HepG2 (cell line): ENCODE measurements around the gene DYNC2I2. TPM values are rescaled to one million over a fixed set of nuclear protein-coding genes. Genes with fewer than 3 reads are reported as not detected.

Source experiments
- BATF2 ChIP-seq: sonication (generic); formaldehyde crosslinking; IDR thresholded peaks from 2 replicates; pipeline ENCODE4 v1.8.0; 2022; ENCODE audit warnings: mild to moderate bottlenecking, missing genetic modification reagents, moderate library complexity
- CTCF ChIP-seq: sonication (generic); formaldehyde crosslinking; IDR thresholded peaks from 2 replicates; pipeline ENCODE4 v1.5.0; 2020; ENCODE audit warnings: mild to moderate bottlenecking, missing genetic modification reagents, moderate library complexity
- HBP1 ChIP-seq: IDR thresholded peaks from 2 replicates; pipeline ENCODE4 v1.6.1; 2016; ENCODE audit warnings: low read depth, control low read depth
- HDAC6 ChIP-seq: fragments of 200-600 bp; sonication (generic); IDR thresholded peaks from 2 replicates; pipeline ENCODE4 v1.7.0; 2017; ENCODE audit warnings: mild to moderate bottlenecking, antibody characterized with exemption, low read length, low read depth
- SAFB2 ChIP-seq: sonication (generic); formaldehyde crosslinking; IDR thresholded peaks from 2 replicates; pipeline ENCODE4 v1.5.1; 2020; ENCODE audit warnings: missing genetic modification reagents, low read depth, mild to moderate bottlenecking, borderline replicate concordance
- TBX2 ChIP-seq: sonication (generic); formaldehyde crosslinking; IDR thresholded peaks from 2 replicates; pipeline ENCODE4 v1.5.0; 2020; ENCODE audit warnings: missing genetic modification reagents, mild to moderate bottlenecking, borderline replicate concordance
- polyA plus RNA-seq, 8 experiments: library from polyadenylated mRNA; depleted of rRNA in 3 of 8; stranded (reverse) in 7 of 8; unstranded in 1 of 8; fragments of >200 nt; fragmentation: Illumina TruSeq in 4 of 8; extraction: Trizol in 4 of 8; gene quantifications; 2 replicates each; pipeline versions ENCODE4 v1.2.1 to v1.2.3, GENCODE V29; 2011 to 2016; ENCODE audit warnings: low read depth in 4 of 8, missing spikeins in 1 of 8, mixed read lengths in 1 of 8; ENCODE audit not compliant: insufficient read depth in 1 of 8
- total RNA-seq, 5 experiments: library from RNA; depleted of rRNA; stranded (reverse); fragments of >200 nt; fragmentation: Illumina TruSeq; extraction: Trizol; gene quantifications; 2 replicates each; pipeline ENCODE4 v1.2.3, GENCODE V29; 2016; ENCODE audit warnings: low read depth in 1 of 5
- TF ChIP-seq, protein P1 (sequence below): sonication (generic); formaldehyde crosslinking; IDR thresholded peaks from 2 replicates; pipeline ENCODE4 v1.4.0; 2020; ENCODE audit warnings: mild to moderate bottlenecking, missing genetic modification reagents
- TF ChIP-seq, protein P2 (sequence below): sonication (generic); formaldehyde crosslinking; conservative IDR thresholded peaks from 2 replicates; pipeline ENCODE4 v1.8.0; 2022; ENCODE audit warnings: mild to moderate bottlenecking, moderate library complexity, missing genetic modification reagents
- TF ChIP-seq, protein P3 (sequence below): sonication (generic); formaldehyde crosslinking; IDR thresholded peaks from 2 replicates; pipeline ENCODE4 v1.4.0; 2020; ENCODE audit warnings: missing genetic modification reagents, borderline replicate concordance

Gene DYNC2I2
- total and polyA plus RNA-seq, 2 of the 13 experiments (the other 11 are each of a cell fraction or from before 2014, with no cell fraction given): 13.7 to 40.2 TPM

GRCh38 chr9:128656416-128657343 lies at the start of gene DYNC2I2 (continued):
- TF ChIP-seq, protein P1, sequence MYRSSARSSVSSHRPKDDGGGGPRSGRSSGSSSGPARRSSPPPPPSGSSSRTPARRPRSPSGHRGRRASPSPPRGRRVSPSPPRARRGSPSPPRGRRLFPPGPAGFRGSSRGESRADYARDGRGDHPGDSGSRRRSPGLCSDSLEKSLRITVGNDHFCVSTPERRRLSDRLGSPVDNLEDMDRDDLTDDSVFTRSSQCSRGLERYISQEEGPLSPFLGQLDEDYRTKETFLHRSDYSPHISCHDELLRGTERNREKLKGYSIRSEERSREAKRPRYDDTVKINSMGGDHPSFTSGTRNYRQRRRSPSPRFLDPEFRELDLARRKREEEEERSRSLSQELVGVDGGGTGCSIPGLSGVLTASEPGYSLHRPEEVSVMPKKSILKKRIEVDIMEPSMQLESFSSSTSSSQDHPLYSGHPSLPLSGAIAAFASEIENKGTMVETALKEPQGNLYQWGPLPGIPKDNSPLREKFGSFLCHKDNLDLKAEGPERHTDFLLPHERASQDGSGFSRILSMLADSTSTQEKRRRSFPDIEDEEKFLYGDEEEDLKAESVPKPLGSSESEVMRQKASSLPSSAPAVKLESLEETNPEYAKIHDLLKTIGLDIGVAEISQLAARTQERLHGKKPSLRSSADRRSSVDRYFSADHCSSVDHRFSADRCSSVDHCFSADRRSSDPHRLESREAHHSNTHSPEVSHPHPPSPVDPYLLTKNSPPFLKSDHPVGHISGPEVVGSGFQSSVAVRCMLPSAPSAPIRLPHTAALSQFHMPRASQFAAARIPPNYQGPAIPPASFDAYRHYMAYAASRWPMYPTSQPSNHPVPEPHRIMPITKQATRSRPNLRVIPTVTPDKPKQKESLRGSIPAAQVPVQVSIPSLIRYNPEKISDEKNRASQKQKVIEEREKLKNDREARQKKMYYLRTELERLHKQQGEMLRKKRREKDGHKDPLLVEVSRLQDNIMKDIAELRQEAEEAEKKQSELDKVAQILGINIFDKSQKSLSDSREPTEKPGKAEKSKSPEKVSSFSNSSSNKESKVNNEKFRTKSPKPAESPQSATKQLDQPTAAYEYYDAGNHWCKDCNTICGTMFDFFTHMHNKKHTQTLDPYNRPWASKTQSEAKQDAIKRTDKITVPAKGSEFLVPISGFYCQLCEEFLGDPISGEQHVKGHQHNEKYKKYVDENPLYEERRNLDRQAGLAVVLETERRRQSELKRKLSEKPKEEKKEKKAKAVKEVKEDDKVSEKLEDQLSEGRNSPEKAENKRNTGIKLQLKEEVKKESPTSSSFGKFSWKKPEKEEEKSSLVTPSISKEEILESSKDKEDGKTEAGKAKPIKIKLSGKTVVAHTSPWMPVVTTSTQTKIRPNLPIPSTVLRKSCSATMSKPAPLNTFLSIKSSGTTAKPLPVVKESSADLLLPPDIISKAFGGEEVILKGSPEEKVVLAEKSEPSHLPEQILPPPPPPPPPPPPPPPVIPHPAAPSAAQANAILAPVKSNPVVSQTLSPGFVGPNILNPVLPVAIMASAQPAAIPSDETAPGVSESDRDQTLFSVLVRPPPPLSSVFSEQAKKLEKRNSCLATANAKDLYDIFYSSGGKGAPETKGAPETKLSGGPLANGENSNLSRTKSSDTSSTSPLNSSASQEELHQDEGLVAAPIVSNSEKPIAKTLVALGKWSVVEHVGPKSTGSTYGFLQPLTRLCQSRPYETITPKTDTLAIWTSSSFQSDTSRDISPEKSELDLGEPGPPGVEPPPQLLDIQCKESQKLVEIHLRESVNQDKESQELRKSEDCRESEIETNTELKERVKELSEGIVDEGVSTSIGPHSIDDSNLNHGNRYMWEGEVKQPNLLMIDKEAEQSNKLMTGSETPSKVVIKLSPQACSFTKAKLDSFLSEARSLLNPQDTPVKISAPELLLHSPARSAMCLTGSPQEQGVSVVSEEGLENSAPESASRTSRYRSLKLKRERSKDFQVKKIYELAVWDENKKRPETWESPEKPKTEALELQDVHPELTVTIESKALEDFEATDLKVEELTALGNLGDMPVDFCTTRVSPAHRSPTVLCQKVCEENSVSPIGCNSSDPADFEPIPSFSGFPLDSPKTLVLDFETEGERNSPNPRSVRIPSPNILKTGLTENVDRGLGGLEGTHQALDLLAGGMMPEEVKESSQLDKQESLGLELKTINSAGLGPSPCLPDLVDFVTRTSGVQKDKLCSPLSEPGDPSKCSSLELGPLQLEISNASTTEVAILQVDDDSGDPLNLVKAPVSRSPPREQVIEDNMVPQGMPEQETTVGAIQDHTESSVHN: peak; percentile 86; the same call in 1 of the 2 replicates
- TF ChIP-seq BATF2 (CRISPR knock-in tag): peak; percentile 79
- no peak for TF ChIP-seq HBP1 (CRISPR knock-in tag)
- TF ChIP-seq, protein P2, sequence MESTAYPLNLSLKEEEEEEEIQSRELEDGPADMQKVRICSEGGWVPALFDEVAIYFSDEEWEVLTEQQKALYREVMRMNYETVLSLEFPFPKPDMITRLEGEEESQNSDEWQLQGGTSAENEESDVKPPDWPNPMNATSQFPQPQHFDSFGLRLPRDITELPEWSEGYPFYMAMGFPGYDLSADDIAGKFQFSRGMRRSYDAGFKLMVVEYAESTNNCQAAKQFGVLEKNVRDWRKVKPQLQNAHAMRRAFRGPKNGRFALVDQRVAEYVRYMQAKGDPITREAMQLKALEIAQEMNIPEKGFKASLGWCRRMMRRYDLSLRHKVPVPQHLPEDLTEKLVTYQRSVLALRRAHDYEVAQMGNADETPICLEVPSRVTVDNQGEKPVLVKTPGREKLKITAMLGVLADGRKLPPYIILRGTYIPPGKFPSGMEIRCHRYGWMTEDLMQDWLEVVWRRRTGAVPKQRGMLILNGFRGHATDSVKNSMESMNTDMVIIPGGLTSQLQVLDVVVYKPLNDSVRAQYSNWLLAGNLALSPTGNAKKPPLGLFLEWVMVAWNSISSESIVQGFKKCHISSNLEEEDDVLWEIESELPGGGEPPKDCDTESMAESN (CRISPR knock-in tag): peak; percentile 94
- TF ChIP-seq TBX2: peak; percentile 81
- peak; percentile 83; the same call in 1 of the 2 replicates for TF ChIP-seq SAFB2 (CRISPR knock-in tag)
- no peak for TF ChIP-seq HDAC6
- TF ChIP-seq CTCF (CRISPR knock-in tag): 0 out of 2 replicates have a peak, but pooled peaks have one; percentile 18
- TF ChIP-seq, protein P3, sequence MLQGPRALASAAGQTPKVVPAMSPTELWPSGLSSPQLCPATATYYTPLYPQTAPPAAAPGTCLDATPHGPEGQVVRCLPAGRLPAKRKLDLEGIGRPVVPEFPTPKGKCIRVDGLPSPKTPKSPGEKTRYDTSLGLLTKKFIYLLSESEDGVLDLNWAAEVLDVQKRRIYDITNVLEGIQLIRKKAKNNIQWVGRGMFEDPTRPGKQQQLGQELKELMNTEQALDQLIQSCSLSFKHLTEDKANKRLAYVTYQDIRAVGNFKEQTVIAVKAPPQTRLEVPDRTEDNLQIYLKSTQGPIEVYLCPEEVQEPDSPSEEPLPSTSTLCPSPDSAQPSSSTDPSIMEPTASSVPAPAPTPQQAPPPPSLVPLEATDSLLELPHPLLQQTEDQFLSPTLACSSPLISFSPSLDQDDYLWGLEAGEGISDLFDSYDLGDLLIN (CRISPR knock-in tag): peak; percentile 72; the same call in 1 of the 2 replicates
